Panc1 (cell line): Measurements from ENCODE around the gene EPDR1. TPM values are rescaled to one million over a fixed set of nuclear protein-coding genes. Genes with fewer than 3 reads are reported as not detected.

Experiments
- ATAC-seq: fragments of 200-7000 bp; cut with Tn5 transposase; 2 replicates; pipeline ENCODE4 v1.9.1; 2020; ENCODE audit warnings: mild to moderate bottlenecking, moderate library complexity
- BruUV-seq: library from RNA; stranded (reverse); fragments of 400-500 nt; replicated peaks from 2 replicates; lab custom pipeline; 2021; lab: Mats Ljungman, UMichigan
- CTCF ChIA-PET: fragments of 300-600 bp; sonication (Branson Sonifier 250); formaldehyde crosslinking; loops from one replicate; lab custom pipeline; 2022; ENCODE audit warnings: antibody characterized with exemption; lab: Charles Lee
- POLR2A ChIA-PET: fragments of 300-600 bp; sonication (Branson Sonifier 250); formaldehyde crosslinking; loops from one replicate; lab custom pipeline; 2022; ENCODE audit warnings: antibody characterized with exemption; lab: Charles Lee
- DNase-seq: peaks from one replicate; pipeline ENCODE4 v3.0.0-alpha.2; 2010; ENCODE audit warnings: low read depth, low spot score
- H3K27ac ChIP-seq: 2 replicates; pipeline ENCODE4 v1.5.1; 2011; ENCODE audit warnings: mild to moderate bottlenecking, low read length, inconsistent platforms
- H3K27me3 ChIP-seq: fragments of 200-500 bp; sonication (Bioruptor generic); 2 replicates; pipeline ENCODE4 v1.6.0; 2014; ENCODE audit warnings: low read length, inconsistent platforms; ENCODE audit not compliant: control insufficient read depth, insufficient read depth
- H3K36me3 ChIP-seq: fragments of 200-500 bp; sonication (Bioruptor generic); 2 replicates; pipeline ENCODE4 v1.5.1; 2014; ENCODE audit warnings: inconsistent platforms, mild to moderate bottlenecking, low read length, moderate library complexity; ENCODE audit not compliant: control insufficient read depth, insufficient read depth
- H3K4me1 ChIP-seq: 2 replicates; pipeline ENCODE4 v1.5.1; 2011; ENCODE audit warnings: inconsistent platforms, mild to moderate bottlenecking, low read length, moderate library complexity; ENCODE audit not compliant: control insufficient read depth, insufficient read depth
- H3K4me3 ChIP-seq, 2 experiments: 2 replicates each; pipeline ENCODE4 v1.5.1; 2011 to 2012; ENCODE audit warnings: low read depth in 2 of 2, low read length in 2 of 2, mild to moderate bottlenecking in 2 of 2, inconsistent platforms in 1 of 2, moderate library complexity in 1 of 2
- H3K9me3 ChIP-seq: fragments of 200-500 bp; sonication (Bioruptor generic); 2 replicates; pipeline ENCODE4 v1.5.1; 2014; ENCODE audit warnings: low read depth, mild to moderate bottlenecking, inconsistent platforms, low read length, moderate library complexity; ENCODE audit not compliant: control insufficient read depth, insufficient read depth
- SIN3A ChIP-seq: IDR thresholded peaks from 2 replicates; pipeline ENCODE4 v1.6.1; 2012; ENCODE audit warnings: low read depth, mild to moderate bottlenecking, low read length, moderate library complexity, borderline replicate concordance; ENCODE audit not compliant: insufficient read depth
- TCF7L2 ChIP-seq: IDR thresholded peaks from 2 replicates; pipeline ENCODE4 v1.6.1; 2011; ENCODE audit warnings: mild to moderate bottlenecking, low read depth, low read length, inconsistent platforms
- in situ Hi-C: cut with HindIII; loops from 2 replicates; pipeline ENCODE4 v1.10.0; 2016; ENCODE audit warnings: low sequenced_read_pairs, low pct_unique_long_range_greater_than_20kb
- intact Hi-C: fragments of 100-400 bp; cut with micrococcal nuclease; formaldehyde crosslinking; loops from one replicate; pipeline ENCODE4 v1.10.0; 2022; ENCODE audit not compliant: unreplicated experiment
- total RNA-seq: library from RNA; stranded (reverse); gene quantifications from one replicate; pipeline ENCODE4 v1.2.1, GENCODE V29; 2021; ENCODE audit not compliant: unreplicated experiment
- TF ChIP-seq, protein P1 (sequence below): fragments of 450-650 bp; IDR thresholded peaks from 2 replicates; pipeline ENCODE4 v1.5.1; 2017; ENCODE audit warnings: mild to moderate bottlenecking
- TF ChIP-seq, protein P2 (sequence below), 2 experiments: IDR thresholded peaks; 2 replicates each; pipeline ENCODE4 v1.6.1; 2011 to 2012; ENCODE audit warnings: low read depth in 2 of 2, control low read depth in 1 of 2, low read length in 1 of 2, mild to moderate bottlenecking in 1 of 2, moderate library complexity in 1 of 2; ENCODE audit not compliant: insufficient read depth in 1 of 2

The EPDR1 gene
- total RNA-seq, 1 experiment from 2014 or later: 86.6 TPM

DNA sequence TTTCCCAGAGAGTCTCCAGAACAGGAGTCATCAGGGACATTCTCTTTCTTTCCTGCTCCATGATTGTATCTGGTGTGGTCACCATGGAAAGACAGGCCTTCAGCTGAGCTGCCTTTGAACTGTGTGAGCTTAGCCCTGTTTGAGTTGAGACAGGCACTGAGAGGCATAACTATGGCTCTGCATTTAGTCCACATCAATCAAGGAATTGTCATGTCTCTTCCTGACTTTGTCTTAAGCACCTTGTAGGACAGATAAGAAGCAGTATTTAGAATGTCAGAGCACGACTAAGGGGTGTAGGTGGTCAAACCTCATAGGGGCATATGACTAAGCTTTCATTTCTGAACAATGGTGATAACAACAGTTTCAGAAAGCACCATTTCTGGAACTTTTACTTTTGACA lies 53.5 kb downstream of the EPDR1 start:
- Histone ChIP-seq H3K9me3 (no peaks in the 10 kb centered on the region), H3K36me3 (no peaks in the 10 kb centered on the region), H3K4me3 (no peak overlapping the region), H3K27ac (no peak overlapping the region), H3K27me3 (no peaks in the 10 kb centered on the region), H3K4me1 (no peaks in the 10 kb centered on the region)
- ATAC-seq (no peak), DNase-seq (no peak)
- no TSS peak for BruUV-seq
- in situ Hi-C loops (no loop called here), intact Hi-C loops (no loop called here)
- TF ChIP-seq, protein P1, sequence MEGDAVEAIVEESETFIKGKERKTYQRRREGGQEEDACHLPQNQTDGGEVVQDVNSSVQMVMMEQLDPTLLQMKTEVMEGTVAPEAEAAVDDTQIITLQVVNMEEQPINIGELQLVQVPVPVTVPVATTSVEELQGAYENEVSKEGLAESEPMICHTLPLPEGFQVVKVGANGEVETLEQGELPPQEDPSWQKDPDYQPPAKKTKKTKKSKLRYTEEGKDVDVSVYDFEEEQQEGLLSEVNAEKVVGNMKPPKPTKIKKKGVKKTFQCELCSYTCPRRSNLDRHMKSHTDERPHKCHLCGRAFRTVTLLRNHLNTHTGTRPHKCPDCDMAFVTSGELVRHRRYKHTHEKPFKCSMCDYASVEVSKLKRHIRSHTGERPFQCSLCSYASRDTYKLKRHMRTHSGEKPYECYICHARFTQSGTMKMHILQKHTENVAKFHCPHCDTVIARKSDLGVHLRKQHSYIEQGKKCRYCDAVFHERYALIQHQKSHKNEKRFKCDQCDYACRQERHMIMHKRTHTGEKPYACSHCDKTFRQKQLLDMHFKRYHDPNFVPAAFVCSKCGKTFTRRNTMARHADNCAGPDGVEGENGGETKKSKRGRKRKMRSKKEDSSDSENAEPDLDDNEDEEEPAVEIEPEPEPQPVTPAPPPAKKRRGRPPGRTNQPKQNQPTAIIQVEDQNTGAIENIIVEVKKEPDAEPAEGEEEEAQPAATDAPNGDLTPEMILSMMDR: no peak
- TF ChIP-seq TCF7L2 (no peak), SIN3A (no peak)
- TF ChIP-seq, protein P2, sequence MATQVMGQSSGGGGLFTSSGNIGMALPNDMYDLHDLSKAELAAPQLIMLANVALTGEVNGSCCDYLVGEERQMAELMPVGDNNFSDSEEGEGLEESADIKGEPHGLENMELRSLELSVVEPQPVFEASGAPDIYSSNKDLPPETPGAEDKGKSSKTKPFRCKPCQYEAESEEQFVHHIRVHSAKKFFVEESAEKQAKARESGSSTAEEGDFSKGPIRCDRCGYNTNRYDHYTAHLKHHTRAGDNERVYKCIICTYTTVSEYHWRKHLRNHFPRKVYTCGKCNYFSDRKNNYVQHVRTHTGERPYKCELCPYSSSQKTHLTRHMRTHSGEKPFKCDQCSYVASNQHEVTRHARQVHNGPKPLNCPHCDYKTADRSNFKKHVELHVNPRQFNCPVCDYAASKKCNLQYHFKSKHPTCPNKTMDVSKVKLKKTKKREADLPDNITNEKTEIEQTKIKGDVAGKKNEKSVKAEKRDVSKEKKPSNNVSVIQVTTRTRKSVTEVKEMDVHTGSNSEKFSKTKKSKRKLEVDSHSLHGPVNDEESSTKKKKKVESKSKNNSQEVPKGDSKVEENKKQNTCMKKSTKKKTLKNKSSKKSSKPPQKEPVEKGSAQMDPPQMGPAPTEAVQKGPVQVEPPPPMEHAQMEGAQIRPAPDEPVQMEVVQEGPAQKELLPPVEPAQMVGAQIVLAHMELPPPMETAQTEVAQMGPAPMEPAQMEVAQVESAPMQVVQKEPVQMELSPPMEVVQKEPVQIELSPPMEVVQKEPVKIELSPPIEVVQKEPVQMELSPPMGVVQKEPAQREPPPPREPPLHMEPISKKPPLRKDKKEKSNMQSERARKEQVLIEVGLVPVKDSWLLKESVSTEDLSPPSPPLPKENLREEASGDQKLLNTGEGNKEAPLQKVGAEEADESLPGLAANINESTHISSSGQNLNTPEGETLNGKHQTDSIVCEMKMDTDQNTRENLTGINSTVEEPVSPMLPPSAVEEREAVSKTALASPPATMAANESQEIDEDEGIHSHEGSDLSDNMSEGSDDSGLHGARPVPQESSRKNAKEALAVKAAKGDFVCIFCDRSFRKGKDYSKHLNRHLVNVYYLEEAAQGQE (IDR thresholded peaks at IDR 0.05; ENCODE audit: insufficient read depth in 1 of 2, low read depth in 2 of 2, low read length in 1 of 2): no peak
- ChIA-PET POLR2A (no interaction called here), CTCF (no interaction called here)

DNA sequence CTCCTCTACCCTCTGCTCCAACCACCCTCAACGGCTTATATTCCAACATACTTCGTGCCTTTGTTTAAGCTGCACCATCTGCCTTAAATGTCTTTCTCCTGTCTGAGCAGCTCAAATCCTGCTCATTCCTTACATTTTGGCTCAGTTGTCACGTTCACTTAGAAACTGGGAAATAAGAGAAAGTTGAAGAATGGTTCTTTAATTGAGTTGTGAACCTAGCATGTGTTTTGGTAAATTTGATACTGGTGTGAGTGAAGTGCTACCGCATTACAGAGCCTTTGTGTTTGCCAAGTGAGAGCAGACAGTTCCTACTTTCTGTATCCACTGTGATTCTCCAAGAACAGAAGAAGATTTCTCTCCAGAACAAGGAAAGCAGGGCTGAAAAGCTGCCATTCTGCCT lies 54.3 kb downstream of the EPDR1 start:
- TF ChIP-seq, protein P1: no peak
- H3K27ac ChIP-seq: no peak overlapping the region
- in situ Hi-C loops: no loop called here
- ChIA-PET POLR2A (no interaction called here), CTCF (no interaction called here)
- H3K27me3 ChIP-seq: no peaks in the 10 kb centered on the region
- intact Hi-C loops: no loop called here
- no peaks in the 10 kb centered on the region for H3K9me3 ChIP-seq
- H3K4me3 ChIP-seq: no peak overlapping the region
- no peaks in the 10 kb centered on the region for H3K36me3 ChIP-seq
- no TSS peak for BruUV-seq
- no peak for DNase-seq
- no peaks in the 10 kb centered on the region for H3K4me1 ChIP-seq
- ATAC-seq: no peak

DNA sequence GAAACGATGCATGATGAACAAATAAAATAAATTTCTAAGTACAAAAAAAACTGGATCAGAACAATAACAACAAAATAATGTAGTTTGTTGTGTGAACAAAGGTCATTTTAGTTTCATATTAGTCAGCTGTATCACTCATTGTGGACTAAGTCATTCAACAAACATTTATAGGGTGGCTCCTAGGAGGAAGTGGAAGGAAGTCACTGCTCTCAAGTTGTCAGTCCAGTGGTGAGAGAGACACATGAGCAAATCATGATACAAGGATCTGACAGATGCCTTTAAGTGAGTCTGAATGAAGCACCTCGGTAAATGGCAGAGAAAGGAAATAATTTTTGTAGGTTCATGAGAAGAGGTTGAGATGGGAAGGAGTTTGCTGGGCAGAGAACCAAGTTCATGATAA lies 56.8 kb downstream of the EPDR1 start:
- intact Hi-C loops (no loop called here), in situ Hi-C loops (no loop called here)
- Histone ChIP-seq H3K27me3 (no peaks in the 10 kb centered on the region), H3K4me3 (no peak overlapping the region), H3K27ac (no peak overlapping the region), H3K36me3 (no peaks in the 10 kb centered on the region), H3K9me3 (no peaks in the 10 kb centered on the region), H3K4me1 (no peaks in the 10 kb centered on the region)
- POLR2A ChIA-PET: no interaction called here
- CTCF ChIA-PET: no interaction called here
- DNase-seq (peak; percentile 53), ATAC-seq (no peak)
- no TSS peak for BruUV-seq
- TF ChIP-seq, protein P1: no peak
- TF ChIP-seq TCF7L2: no peak
- TF ChIP-seq, protein P2 (IDR thresholded peaks at IDR 0.05; ENCODE audit: insufficient read depth in 1 of 2, low read depth in 2 of 2, low read length in 1 of 2): no peak
- no peak for TF ChIP-seq SIN3A
